HUES6 (cell line): ENCODE measurements around the gene FRRS1.

Experiments
- H3K27ac ChIP-seq: 2 replicates; pipeline ENCODE4 v1.7.0; 2013; ENCODE audit warnings: low read depth, mild to moderate bottlenecking, low read length, inconsistent platforms
- H3K27me3 ChIP-seq: 2 replicates; pipeline ENCODE4 v1.6.1; 2013; ENCODE audit warnings: low read length; ENCODE audit not compliant: control insufficient read depth, insufficient read depth
- H3K36me3 ChIP-seq: 2 replicates; pipeline ENCODE4 v1.6.1; 2013; ENCODE audit warnings: low read length; ENCODE audit not compliant: control insufficient read depth, insufficient read depth
- H3K4me1 ChIP-seq: 2 replicates; pipeline ENCODE4 v1.6.1; 2013; ENCODE audit warnings: low read length; ENCODE audit not compliant: control insufficient read depth, insufficient read depth
- H3K4me3 ChIP-seq: 2 replicates; pipeline ENCODE4 v1.5.1; 2013; ENCODE audit warnings: low read depth, low read length
- H3K9ac ChIP-seq: one replicate; pipeline ENCODE4 v1.6.1; 2013; ENCODE audit warnings: mild to moderate bottlenecking, low read length
- H3K9me3 ChIP-seq: 2 replicates; pipeline ENCODE4 v1.6.1; 2013; ENCODE audit warnings: low read depth, low read length; ENCODE audit not compliant: control insufficient read depth, insufficient read depth

The FRRS1 gene

DNA sequence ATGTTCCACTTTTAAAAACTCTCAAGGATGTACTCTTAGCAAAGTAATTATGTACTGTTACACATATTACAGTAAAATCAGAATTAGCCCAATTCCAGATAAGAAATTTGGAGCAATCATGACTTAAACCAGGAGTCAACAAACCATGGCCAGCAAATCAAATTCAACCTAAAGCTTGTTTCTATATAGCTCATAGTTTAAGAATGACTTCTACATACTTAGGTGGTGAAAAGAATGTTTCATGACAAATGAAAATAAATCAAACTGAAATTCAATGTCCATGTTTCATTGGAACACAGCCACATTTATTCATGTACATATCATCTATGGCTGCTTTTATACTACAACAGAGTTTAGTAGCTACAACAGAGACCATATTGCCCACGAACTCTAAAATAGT, 35.1 kb downstream of the FRRS1 start:
- Histone ChIP-seq H3K9me3 (no peaks in the 10 kb centered on the region), H3K9ac (no peak overlapping the region), H3K4me1 (peaks cover 10% of the 10 kb centered on the region), H3K36me3 (no peaks in the 10 kb centered on the region), H3K4me3 (no peak overlapping the region), H3K27me3 (no peaks in the 10 kb centered on the region), H3K27ac (no peak overlapping the region)

DNA sequence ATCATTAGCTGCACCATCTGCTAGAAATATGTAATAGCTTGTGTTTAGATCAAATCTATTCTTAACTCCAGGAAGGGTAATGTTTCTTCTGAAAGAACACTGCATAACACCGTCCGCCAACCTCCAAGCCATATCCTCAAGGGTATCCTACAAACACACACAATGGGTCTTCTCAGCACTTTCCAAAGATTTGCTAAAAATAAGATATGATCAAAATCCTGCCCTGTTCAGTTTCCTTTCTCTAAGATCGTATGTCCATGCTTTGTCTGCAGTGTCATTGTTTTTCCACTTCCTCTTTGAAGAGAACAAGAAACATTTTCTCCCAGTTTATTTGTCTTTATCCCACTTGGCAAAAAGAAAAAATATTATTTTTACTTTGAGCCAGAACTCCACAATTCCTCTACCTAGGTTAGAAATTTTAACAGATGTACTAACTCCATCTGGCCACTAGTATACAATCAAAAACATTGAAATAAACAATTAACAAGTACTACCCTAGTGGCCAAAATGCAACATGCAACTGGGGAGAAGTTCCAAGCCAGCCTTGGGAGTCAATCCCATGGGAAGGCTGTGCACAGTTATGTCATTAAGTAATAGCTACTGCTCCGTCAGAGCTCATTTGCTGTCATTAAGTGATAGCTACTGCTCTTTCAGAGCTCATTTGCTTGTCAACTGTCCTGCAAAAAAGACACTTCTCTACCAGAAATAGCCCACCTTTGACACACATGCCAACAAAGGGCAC, 37.8 kb downstream of the FRRS1 start:
- H3K9me3 ChIP-seq = no peaks in the 10 kb centered on the region
- no peak overlapping the region for H3K9ac ChIP-seq
- H3K4me3 ChIP-seq = no peak overlapping the region
- H3K27ac ChIP-seq = no peak overlapping the region
- H3K27me3 ChIP-seq = no peaks in the 10 kb centered on the region
- H3K36me3 ChIP-seq = no peaks in the 10 kb centered on the region
- H3K4me1 ChIP-seq = peaks cover 16% of the 10 kb centered on the region

DNA sequence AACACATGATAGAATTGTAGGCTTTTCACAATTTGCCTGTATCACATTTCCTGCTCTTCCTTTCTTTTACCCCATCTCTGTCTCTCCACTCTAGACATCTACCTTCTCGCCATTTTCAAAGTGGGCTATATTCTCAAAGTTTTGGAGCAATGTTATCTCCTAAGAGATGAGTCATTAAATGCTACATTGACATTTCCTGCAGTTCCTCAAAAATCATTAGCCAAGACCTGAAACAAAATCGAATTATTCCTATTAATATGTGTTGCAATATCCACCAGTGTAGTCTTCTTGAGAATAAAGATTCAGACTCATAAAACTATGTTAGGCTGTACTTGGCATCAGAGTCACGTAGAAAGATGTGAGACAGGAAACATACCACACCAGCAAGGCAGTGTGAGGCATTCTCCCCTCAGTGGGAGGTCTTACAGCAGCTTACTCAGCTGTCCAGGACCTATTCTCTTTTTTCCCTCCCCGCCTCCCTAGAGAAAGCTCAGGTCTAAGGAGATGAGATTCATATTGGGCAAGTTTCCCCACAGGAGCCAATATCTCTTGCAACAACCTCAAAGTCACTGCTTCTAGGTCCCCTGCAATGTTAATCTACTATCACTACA, 38.8 kb downstream of the FRRS1 start:
- H3K27me3 ChIP-seq = no peaks in the 10 kb centered on the region
- H3K4me1 ChIP-seq = peaks cover 16% of the 10 kb centered on the region
- H3K36me3 ChIP-seq = no peaks in the 10 kb centered on the region
- H3K9ac ChIP-seq = no peak overlapping the region
- H3K9me3 ChIP-seq = no peaks in the 10 kb centered on the region
- H3K27ac ChIP-seq = no peak overlapping the region
- no peak overlapping the region for H3K4me3 ChIP-seq

DNA sequence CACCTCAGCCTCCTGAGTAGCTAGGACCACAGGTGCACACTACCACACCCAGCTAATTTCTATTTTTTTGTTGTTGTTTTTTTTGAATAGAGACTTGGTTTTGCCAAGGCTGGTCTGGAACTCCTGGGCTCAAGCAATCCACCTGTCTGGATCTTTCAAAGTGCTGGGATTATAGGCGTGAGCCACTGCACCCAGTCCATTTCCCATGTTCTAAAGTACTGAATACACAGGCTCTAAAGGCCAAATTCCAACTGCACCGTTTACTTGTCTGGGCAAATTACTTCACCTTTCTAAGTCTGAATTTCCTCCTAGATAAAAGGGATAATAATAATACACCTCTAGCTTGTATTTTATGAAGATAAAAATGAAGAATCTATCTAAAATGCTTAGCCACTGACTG, 39.6 kb downstream of the FRRS1 start:
- H3K36me3 ChIP-seq = no peaks in the 10 kb centered on the region
- no peak overlapping the region for H3K4me3 ChIP-seq
- peaks cover 16% of the 10 kb centered on the region for H3K4me1 ChIP-seq
- H3K9me3 ChIP-seq = no peaks in the 10 kb centered on the region
- no peaks in the 10 kb centered on the region for H3K27me3 ChIP-seq
- no peak overlapping the region for H3K9ac ChIP-seq
- no peak overlapping the region for H3K27ac ChIP-seq

DNA sequence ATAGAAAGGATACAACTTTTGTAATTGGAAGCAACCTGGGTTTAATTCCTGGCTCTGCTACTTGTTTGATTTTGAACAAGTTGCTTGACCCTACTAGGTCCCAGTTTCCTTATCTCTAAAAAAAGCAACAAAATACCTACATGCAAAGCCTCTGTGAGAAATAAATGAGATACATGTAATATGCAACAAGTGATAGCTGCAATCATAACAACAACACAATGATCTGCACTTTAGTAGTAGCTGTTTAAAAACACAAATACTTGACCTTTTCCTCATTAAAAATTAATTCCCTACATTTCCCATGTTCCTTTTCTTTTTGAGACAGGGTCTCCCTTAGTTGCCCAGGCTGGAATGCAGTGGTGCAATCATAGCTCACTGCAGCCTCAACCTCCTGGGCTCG, 40.0 kb downstream of the FRRS1 start:
- H3K9me3 ChIP-seq = no peaks in the 10 kb centered on the region
- no peak overlapping the region for H3K9ac ChIP-seq
- H3K36me3 ChIP-seq = no peaks in the 10 kb centered on the region
- H3K4me3 ChIP-seq = no peak overlapping the region
- H3K27ac ChIP-seq = no peak overlapping the region
- H3K4me1 ChIP-seq = peaks cover 16% of the 10 kb centered on the region
- no peaks in the 10 kb centered on the region for H3K27me3 ChIP-seq

DNA sequence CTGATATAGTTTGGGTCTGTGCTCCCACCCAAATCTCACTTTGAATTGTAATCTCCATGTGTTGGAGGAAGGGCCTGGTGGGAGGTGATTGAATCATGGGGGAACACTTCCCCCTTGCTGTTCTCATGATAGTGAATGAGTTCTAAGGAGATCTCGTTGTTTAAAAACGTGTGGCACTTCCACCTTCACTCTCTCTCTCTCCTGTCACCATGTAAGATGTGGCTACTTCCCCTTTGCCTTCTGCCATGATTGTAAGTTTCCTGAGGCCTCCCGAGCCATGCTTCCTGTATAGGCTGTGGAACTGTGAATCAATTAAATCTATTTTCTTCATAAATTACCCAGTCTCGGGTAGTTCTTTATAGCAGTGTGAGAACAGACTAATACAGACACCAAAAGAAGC, 40.4 kb downstream of the FRRS1 start:
- Histone ChIP-seq H3K4me1 (peaks cover 16% of the 10 kb centered on the region), H3K27ac (no peak overlapping the region), H3K27me3 (no peaks in the 10 kb centered on the region), H3K36me3 (no peaks in the 10 kb centered on the region), H3K4me3 (no peak overlapping the region), H3K9me3 (no peaks in the 10 kb centered on the region), H3K9ac (no peak overlapping the region)

DNA sequence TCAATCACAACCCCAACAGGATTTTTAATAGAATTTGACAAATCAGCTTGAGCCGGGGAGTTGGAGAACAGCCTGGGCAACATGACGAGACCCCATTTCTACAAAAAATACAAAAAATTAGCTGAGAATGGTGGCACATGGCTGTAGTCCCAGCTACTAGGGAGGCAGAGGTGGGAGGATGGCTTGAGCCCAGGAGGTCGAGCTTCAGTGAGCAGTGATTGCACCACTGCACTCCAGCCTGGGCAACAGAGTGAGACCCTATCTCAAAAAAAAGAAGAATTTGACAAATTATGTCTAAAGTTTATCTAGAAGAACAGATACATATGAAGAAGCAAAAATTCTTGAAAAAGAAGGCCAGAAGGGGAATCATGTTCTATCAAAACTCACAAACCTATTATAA, 43.2 kb downstream of the FRRS1 start:
- Histone ChIP-seq H3K9ac (no peak overlapping the region), H3K9me3 (no peaks in the 10 kb centered on the region), H3K4me1 (peaks cover 16% of the 10 kb centered on the region), H3K27ac (no peak overlapping the region), H3K27me3 (no peaks in the 10 kb centered on the region), H3K36me3 (no peaks in the 10 kb centered on the region), H3K4me3 (no peak overlapping the region)

DNA sequence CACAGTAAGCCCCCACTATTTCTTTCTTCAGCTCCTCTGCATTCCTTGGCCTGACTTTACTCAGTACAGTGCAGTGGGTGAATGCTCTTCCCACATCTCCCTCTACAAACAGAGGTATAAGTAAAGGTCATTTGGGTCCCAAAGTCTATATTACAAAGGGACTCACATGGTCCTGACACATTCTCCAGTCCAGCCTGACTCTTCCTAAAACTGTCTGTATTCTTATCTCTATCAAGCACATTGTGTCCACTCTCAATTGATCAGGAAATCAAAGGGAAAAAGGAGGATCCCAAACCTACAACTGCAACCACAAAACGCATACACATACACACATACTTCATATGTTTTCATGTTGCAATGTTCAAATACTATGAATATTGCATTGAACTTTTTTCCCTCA, 49.4 kb downstream of the FRRS1 start:
- H3K27me3 ChIP-seq = no peaks in the 10 kb centered on the region
- H3K4me3 ChIP-seq = no peak overlapping the region
- no peaks in the 10 kb centered on the region for H3K36me3 ChIP-seq
- H3K4me1 ChIP-seq = no peaks in the 10 kb centered on the region
- H3K27ac ChIP-seq = no peak overlapping the region
- H3K9me3 ChIP-seq = no peaks in the 10 kb centered on the region
- no peak overlapping the region for H3K9ac ChIP-seq

DNA sequence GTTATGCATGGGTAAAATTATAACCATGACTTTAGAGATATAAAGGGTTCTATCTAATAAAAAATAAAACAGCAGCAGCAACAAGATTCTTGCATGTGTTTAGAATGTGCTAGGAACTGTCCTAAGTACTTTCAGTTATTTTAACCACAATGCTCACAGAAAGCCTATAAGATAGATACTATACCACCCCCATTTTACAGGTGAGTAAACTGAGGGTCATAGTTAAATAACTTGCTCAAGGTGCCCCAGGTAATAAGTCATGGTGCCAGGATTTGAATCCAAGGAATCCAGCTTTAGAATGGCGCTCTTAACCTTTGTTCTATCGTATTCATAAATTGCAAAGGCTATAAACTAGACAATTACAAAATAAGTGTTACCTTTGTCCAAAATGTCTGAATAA, 53.4 kb downstream of the FRRS1 start:
- H3K27ac ChIP-seq = no peak overlapping the region
- H3K9me3 ChIP-seq = no peaks in the 10 kb centered on the region
- no peak overlapping the region for H3K4me3 ChIP-seq
- H3K36me3 ChIP-seq = no peaks in the 10 kb centered on the region
- no peaks in the 10 kb centered on the region for H3K4me1 ChIP-seq
- no peak overlapping the region for H3K9ac ChIP-seq
- H3K27me3 ChIP-seq = no peaks in the 10 kb centered on the region

DNA sequence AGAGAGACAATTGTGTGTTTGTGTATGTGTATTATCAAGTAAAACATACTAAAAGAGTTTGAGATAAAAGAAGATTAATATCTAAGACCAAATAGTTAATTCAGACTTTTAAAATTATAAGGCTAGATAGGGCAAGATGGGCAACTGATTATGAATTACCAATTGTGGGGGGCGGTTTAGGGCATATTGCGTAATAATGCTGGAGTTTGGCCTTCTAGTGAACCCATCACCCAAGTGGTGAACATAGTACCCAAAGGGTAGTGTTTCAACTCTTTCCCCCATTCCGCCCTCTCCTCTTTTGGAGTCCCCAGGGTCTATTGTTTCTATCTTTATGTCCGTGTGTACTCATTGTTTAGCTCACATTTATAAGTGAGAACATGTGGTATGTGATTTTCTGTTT, 55.4 kb downstream of the FRRS1 start:
- no peaks in the 10 kb centered on the region for H3K4me1 ChIP-seq
- H3K27me3 ChIP-seq = no peaks in the 10 kb centered on the region
- no peak overlapping the region for H3K27ac ChIP-seq
- H3K9ac ChIP-seq = no peak overlapping the region
- no peak overlapping the region for H3K4me3 ChIP-seq
- no peaks in the 10 kb centered on the region for H3K9me3 ChIP-seq
- no peaks in the 10 kb centered on the region for H3K36me3 ChIP-seq

DNA sequence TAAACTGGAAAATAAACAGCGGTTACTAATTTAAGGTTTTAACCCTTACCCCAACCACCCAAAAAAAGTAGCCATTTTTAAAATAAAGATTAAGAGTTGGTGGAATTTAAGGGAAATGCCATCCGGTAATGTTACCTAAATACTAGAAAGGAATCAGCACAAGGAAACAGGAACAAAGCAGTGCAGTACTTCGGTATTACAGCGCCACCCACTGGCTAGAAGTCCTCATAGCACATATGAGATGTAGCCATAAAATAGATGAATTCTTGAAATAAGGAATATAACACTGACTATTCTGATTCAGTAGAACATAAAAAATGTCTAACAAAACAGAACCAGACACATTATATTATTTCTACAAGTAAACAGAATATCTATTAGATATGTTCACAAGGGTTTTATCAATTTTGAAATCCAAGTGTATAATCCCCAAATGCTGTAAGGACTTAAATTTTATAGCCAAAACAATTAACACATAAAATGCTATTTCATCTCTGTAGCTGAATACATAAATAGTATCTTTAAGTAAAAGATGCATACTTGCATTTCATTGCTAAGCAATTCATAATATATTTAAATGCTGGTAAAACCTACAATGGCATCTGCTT, 58.8 kb downstream of the FRRS1 start:
- H3K4me1 ChIP-seq = no peaks in the 10 kb centered on the region
- H3K4me3 ChIP-seq = no peak overlapping the region
- no peak overlapping the region for H3K27ac ChIP-seq
- no peaks in the 10 kb centered on the region for H3K27me3 ChIP-seq
- H3K36me3 ChIP-seq = no peaks in the 10 kb centered on the region
- H3K9me3 ChIP-seq = no peaks in the 10 kb centered on the region
- no peak overlapping the region for H3K9ac ChIP-seq
